PC-9 (cell line): ENCODE data around the gene HEATR5A.
"Not testable (repeated sequence)": the region's sequence is repeated elsewhere in the genome, so short reads cannot be mapped to it uniquely, and the experiment has no call there.

Experiments
- CTCF ChIP-seq: fragments of 200-600 bp; sonication (generic); conservative IDR thresholded peaks from 2 replicates; pipeline ENCODE4 v1.6.1; 2017; ENCODE audit warnings: mixed run types, antibody characterized with exemption, mild to moderate bottlenecking, moderate library complexity
- EZH2 ChIP-seq: fragments of 200-600 bp; sonication (generic); IDR thresholded peaks from 2 replicates; pipeline ENCODE4 v1.8.0; 2017; ENCODE audit warnings: antibody characterized with exemption, low read depth

- not testable (repeated sequence) for TF ChIP-seq EZH2, CTCF
Measured at GRCh38 chr14:31361761-31362160, 58.6 kb downstream of the HEATR5A start.
